ENCODE results near the gene SPNS2.

GRCh38 chr17:4477255-4477791 is 21.4 kb upstream of the SPNS2 start:
- TF ChIP-seq CTCF (IDR thresholded peaks at IDR 0.05) (no peak), POLR2A (IDR thresholded peaks at IDR 0.05) (no peak), POLR2AphosphoS5 (IDR thresholded peaks at IDR 0.05) (no peak), EP300 (IDR thresholded peaks at IDR 0.05) (no peak)
